Measurements from ENCODE around the gene RAPGEF1. TPM values are rescaled to one million over a fixed set of nuclear protein-coding genes. Genes with fewer than 3 reads are reported as not detected.

The RAPGEF1 gene
- total RNA-seq, 2 experiments from 2014 or later, result 118 to 243 TPM

GRCh38 chr9:131590907-131591844 lies 148.7 kb downstream of the RAPGEF1 start:
- Histone ChIP-seq H3K4me1 (ENCODE audit: insufficient read depth, low read length, poor library complexity, severe bottlenecking) (no peaks in the 10 kb centered on the region), H2AFZ (ENCODE audit: low read length) (no peak overlapping the region), H3K9me3 (ENCODE audit: low read length) (no peaks in the 10 kb centered on the region), H3K4me2 (ENCODE audit: low read length) (no peak overlapping the region), H3K4me3 (ENCODE audit: low read depth, low read length, poor library complexity, severe bottlenecking) (no peak overlapping the region), H3K9me2 (ENCODE audit: insufficient read depth, low read length) (no peaks in the 10 kb centered on the region), H3K36me3 (ENCODE audit: insufficient read depth, low read length) (peaks cover 90% of the 10 kb centered on the region), H3K27ac (ENCODE audit: low read depth, low read length, poor library complexity, severe bottlenecking) (no peak overlapping the region), H3K79me2 (ENCODE audit: insufficient read depth, low read depth, low read length) (no peaks in the 10 kb centered on the region), H4K20me1 (ENCODE audit: insufficient read depth, low read length) (no peaks in the 10 kb centered on the region)
- TF ChIP-seq EZH2phosphoT487 (IDR thresholded peaks at IDR 0.05; ENCODE audit: borderline replicate concordance, low read depth, low read length), result no peak
- peak; percentile 82 for TF ChIP-seq CTCF (conservative IDR thresholded peaks at IDR 0.05; ENCODE audit: low read length)
- intact Hi-C loops (cut with micrococcal nuclease; ENCODE audit: unreplicated experiment), result loop anchor here (1.0 to 2.0 kb wide), 2 partner anchors 148 to 156 kb away; no protein-coding TSS in a partner anchor
- ChIA-PET CTCF (ENCODE audit: unreplicated experiment) (interaction anchor here (0.6 kb wide), 1 partner anchor 155 kb away, joined by 3 read pairs; no protein-coding TSS in a partner anchor), POLR2A (interaction anchor here (0.5 kb wide), 1 partner anchor 74 kb away, joined by 3 read pairs; no protein-coding TSS in a partner anchor)
- no TSS peak for BruUV-seq (replicated peaks)
- DNase-seq (ENCODE audit: low spot score), result peak; percentile 81

GRCh38 chr9:131590449-131590848 lies 149.4 kb downstream of the RAPGEF1 start:
- peaks cover 2% of the 10 kb centered on the region for H3K4me1 ChIP-seq (ENCODE audit: insufficient read depth, low read length, poor library complexity, severe bottlenecking)
- BruUV-seq (replicated peaks), result no TSS peak
- POLR2A ChIA-PET, result no interaction called here
- intact Hi-C loops (cut with micrococcal nuclease; ENCODE audit: unreplicated experiment), result loop anchor here (2.0 kb wide), 1 partner anchor 148 kb away; no protein-coding TSS in a partner anchor
- H3K9me2 ChIP-seq (ENCODE audit: insufficient read depth, low read length), result no peaks in the 10 kb centered on the region
- peaks cover 87% of the 10 kb centered on the region for H3K36me3 ChIP-seq (ENCODE audit: insufficient read depth, low read length)
- CTCF ChIA-PET (ENCODE audit: unreplicated experiment), result no interaction called here
- H2AFZ ChIP-seq (ENCODE audit: low read length), result no peak overlapping the region
- TF ChIP-seq CTCF (conservative IDR thresholded peaks at IDR 0.05; ENCODE audit: low read length), result no peak
- TF ChIP-seq EZH2phosphoT487 (IDR thresholded peaks at IDR 0.05; ENCODE audit: borderline replicate concordance, low read depth, low read length), result no peak
- no peaks in the 10 kb centered on the region for H3K9me3 ChIP-seq (ENCODE audit: low read length)
- no peaks in the 10 kb centered on the region for H3K79me2 ChIP-seq (ENCODE audit: insufficient read depth, low read depth, low read length)
- H4K20me1 ChIP-seq (ENCODE audit: insufficient read depth, low read length), result no peaks in the 10 kb centered on the region
- H3K4me3 ChIP-seq (ENCODE audit: low read depth, low read length, poor library complexity, severe bottlenecking), result no peak overlapping the region
- H3K4me2 ChIP-seq (ENCODE audit: low read length), result no peak overlapping the region
- no peak overlapping the region for H3K27ac ChIP-seq (ENCODE audit: low read depth, low read length, poor library complexity, severe bottlenecking)
- DNase-seq (ENCODE audit: low spot score), result no peak

- Histone ChIP-seq H3K9me2 (ENCODE audit: insufficient read depth, low read length) (no peaks in the 10 kb centered on the region), H3K4me2 (ENCODE audit: low read length) (no peak overlapping the region), H3K4me1 (ENCODE audit: insufficient read depth, low read length, poor library complexity, severe bottlenecking) (peaks cover 4% of the 10 kb centered on the region), H3K36me3 (ENCODE audit: insufficient read depth, low read length) (peaks cover 87% of the 10 kb centered on the region), H3K4me3 (ENCODE audit: low read depth, low read length, poor library complexity, severe bottlenecking) (no peak overlapping the region), H3K9me3 (ENCODE audit: low read length) (no peaks in the 10 kb centered on the region), H3K27ac (ENCODE audit: low read depth, low read length, poor library complexity, severe bottlenecking) (no peak overlapping the region), H4K20me1 (ENCODE audit: insufficient read depth, low read length) (no peaks in the 10 kb centered on the region), H2AFZ (ENCODE audit: low read length) (no peak overlapping the region), H3K79me2 (ENCODE audit: insufficient read depth, low read depth, low read length) (no peaks in the 10 kb centered on the region)
- ChIA-PET CTCF (ENCODE audit: unreplicated experiment) (no interaction called here), POLR2A (no interaction called here)
- TF ChIP-seq CTCF (conservative IDR thresholded peaks at IDR 0.05; ENCODE audit: low read length), result no peak
- TF ChIP-seq EZH2phosphoT487 (IDR thresholded peaks at IDR 0.05; ENCODE audit: borderline replicate concordance, low read depth, low read length), result no peak
- intact Hi-C loops (cut with micrococcal nuclease; ENCODE audit: unreplicated experiment), result loop anchor here (2.0 kb wide), 1 partner anchor 149 kb away; no protein-coding TSS in a partner anchor
- no peak for DNase-seq (ENCODE audit: low spot score)
- no TSS peak for BruUV-seq (replicated peaks)
These were observed 149.9 kb downstream of the RAPGEF1 start for GRCh38 chr9:131589993-131590392.
